Stimulated activated CD8-positive, alpha-beta memory T cell treated with anti-CD3 and anti-CD28 coated beads, Interleukin-15, amount 100 ng/mL, for 4 hours (primary cell): ENCODE results near the gene DAAM2.

Experiments used
- DNase-seq, 2 donors: peaks; one replicate each; pipeline ENCODE4 v3.0.0-alpha.2; 2020; ENCODE audit warnings: low read depth in 2 of 2

Gene DAAM2

GRCh38 chr6:39787322-39787721, 4.9 kb upstream of the DAAM2 start:
- no peak for DNase-seq

DNA sequence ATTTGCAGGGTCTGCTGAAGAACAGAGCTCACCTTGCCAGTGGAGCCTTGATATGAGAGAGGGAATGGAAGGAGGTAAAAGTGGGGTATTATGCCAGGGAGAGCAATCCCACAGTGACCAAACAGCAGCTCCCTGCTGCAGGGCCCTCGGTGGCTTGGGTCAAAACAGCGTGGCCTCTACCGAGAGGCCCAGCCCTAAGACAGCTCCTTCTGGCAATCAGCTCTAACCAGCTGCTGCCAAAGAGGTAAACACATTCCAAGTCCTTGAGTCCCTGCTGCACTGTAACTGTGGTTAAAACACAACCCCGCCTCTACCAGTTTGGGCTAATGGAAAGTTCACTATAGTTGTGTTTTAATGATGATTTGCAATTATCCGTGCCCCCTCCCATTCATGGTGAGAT, 1.4 kb upstream of the DAAM2 start:
- no peak for DNase-seq

DNA sequence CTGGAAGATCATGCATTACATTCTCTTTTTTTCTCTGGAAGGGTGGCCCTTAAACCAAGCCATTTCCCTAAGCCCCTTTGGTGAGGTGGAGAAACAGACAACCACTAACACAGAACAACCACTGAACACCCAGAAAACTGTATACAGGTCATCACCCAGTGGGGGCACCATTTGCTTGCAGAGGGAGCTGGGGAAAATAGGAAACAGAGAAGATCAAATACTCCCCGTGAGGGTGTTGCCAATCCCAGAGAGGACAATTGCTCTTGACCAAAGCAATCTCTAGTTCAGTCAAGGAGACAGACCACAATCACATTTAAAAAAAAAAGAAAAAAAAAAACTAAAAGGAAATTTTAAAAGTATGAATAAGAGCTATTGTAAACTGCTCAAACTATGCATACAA, 865 bp upstream of the DAAM2 start:
- DNase-seq = no peak

- no peak for DNase-seq
These were observed 619 bp downstream of the DAAM2 start for GRCh38 chr6:39792540-39793450.

DNA sequence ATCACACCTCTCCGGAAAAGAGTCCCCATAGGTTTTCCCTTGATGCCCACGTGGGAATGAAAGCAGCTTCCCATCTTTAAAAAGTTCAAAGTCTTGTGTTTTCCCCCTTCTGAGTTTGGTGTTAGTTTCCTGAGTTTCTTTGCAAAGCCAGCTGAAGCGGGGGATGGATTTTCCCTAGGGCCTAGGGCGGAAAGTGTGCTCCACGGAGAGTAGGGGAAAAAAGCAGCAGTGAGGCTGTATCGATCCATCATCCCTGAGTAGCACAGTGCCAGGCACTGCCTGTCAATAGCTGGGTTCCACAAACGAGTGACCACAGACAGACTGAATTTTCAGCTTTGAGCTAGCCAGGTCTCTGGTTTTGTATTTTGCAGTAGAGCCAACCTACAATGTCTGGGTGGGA, 1.3 kb downstream of the DAAM2 start:
- DNase-seq = no peak

DNA sequence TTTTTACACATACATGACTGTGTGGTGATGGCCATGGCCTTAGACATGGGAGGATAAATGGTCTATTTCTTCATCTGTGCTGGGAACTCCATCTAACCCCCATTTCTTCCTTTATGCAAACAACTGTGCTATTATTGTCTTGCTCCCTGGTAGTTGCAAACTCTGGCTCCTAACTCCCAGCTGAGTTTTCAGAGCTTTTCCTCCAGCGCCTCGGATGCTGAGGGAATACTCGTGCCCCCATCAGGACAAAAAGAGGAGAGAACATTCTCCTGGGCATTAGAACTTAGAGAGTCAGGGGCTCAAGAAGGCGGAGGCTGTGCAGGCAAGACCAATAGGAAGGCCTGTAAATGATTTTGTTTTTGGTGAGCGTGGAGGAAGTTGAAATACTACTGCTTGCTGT, 2.1 kb downstream of the DAAM2 start:
- DNase-seq = no peak

- DNase-seq = no peak
These were observed 5.6 kb downstream of the DAAM2 start for GRCh38 chr6:39797751-39798150.

DNA sequence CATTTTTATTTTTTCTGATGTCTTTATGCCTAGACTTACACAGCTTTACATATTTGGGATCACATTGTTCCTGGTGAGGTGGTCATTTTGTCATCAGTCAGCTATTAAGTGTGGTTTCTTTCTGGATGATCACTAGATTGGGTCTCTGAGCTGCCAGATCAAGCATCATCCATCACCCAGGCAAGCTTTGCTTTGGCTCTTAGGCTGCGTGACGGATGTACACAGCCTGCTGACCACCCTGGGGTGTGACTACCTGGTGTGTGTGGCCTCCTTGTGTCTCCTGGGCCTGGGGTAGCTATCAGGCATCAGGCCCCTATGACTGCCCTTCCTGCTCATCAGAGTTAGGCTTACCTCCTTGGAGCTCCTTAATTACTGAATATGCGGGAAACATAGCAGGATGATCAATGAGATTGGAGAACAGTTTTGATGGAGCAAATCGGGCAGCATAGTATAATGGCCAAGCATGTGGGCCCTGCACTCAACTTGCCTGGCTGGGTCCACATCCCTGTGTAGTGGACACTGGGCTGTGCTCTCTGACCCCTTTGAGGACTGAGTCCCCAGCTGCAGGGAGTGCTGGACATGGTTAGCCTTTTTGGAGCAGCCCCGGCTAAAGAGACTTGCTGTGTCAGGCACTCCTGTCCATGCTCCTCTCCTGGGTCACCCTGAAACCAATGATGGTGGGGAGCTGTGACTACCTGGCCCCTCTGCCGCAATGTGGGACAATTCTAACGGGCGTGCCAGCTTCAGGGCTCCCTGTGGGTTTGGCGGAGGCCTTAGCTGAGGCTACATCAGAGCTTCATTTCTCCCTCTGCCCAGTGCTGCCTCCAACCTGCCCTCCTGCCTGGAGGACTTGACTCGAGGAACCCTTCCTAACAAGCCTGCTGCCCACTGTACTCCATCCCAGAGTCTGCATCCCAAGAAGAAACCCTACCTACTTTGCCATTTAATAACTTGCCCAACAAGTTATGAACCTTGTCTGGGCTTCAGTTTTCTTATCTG, 8.2 kb downstream of the DAAM2 start:
- no peak for DNase-seq

DNA sequence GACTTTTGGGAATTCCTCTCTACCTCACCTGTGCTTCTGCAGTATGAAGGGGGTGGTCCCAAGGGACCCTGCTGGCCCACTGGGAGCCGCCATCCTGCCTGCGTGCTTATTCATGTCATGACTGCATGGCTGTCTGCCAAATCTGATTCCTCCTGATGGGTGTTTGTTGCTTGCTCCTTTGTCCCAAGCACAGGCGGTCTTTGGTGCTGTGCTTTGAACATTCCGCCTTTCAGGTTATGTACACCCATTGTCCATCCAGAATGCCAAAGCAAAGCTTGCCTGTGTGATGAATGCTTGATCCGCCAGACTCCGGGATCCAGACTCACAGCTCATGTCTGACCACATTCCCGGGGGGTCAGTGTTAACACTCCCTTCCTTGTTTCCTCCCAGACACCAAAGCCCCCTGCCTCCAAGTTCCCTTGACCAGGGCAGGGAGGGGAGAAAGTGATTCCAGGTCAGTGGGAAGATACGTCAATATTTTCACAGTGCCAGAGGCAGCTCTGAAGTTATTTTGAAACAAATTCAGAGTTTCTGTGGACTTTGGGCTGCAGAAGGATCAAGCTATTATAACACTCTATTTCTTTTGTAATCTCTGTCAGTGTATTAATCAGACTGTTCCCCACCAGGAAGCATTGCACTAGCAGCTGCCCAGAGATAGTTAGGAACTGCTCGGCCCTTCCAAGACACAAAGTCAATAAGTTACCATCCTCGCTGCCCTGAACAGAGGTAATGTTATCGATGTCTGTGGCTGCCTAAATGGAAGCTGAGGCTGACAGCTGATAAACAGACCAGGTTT, 9.5 kb downstream of the DAAM2 start:
- DNase-seq = no peak

DNA sequence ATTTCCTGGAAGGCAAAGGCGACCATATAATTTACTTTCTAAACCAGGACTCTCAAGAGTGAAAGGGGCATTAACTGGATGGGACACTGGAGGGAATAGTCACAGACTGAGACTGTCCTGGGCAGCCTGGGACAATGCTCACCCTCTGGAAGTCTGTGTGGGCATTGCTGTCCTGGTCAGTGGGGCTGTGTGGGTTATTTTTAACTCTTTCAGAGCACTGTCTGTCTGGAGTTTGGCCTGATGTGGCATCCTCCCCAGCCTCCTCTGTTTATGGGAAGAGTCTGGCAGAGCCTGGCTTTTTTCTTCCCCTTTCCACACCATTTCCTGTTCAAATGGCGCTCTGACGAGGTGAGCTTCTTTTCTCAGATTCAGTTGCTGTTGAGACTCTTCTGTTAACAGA, 11.7 kb downstream of the DAAM2 start:
- no peak for DNase-seq

DNA sequence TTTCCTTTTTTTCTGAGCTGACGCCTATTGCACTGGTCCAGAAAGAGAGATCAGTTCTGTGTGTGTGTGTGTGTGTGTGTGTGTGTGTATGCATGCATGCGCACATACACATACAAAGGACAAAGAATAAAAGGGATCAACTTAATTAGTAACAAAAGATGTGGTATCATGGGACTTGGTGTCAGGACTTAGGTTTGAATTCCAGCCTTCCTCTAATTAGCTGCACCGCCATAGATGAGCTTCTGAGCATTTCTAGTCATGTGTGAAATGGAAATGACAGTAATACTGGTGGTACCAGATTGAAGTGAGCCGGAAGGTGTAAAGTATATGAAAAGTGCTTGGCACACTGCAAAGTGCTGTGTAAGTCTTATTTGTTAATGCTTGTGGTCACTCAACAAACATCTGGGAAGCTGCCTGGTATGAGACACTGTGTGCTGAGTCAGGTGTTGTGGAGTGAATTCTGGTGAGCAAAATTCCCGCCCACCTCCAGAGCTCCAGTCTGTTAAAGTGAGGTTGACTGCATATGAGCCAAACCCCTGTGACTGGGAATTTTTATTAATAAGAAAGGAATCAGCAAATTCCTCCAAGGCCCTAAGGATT, 12.4 kb downstream of the DAAM2 start:
- DNase-seq = no peak

DNA sequence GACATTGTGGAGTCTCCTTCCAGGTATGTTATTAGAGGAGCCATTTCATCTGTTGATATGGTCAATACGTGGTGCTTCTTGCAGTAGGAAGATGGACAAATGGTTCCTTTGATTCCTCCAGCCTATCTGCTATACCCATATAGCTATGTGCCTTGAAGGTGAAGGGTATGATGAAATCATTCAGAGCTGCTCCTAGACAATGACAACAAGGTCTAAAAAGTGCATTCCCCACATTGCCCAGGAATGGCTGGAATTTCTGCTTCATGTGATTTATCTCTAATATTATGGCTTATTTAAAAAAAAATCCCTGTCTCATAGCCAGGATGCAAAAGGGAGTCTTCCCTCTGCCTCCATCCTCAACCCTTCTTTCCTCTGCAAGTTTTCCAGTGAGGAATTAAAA, 14.1 kb downstream of the DAAM2 start:
- no peak for DNase-seq

DNA sequence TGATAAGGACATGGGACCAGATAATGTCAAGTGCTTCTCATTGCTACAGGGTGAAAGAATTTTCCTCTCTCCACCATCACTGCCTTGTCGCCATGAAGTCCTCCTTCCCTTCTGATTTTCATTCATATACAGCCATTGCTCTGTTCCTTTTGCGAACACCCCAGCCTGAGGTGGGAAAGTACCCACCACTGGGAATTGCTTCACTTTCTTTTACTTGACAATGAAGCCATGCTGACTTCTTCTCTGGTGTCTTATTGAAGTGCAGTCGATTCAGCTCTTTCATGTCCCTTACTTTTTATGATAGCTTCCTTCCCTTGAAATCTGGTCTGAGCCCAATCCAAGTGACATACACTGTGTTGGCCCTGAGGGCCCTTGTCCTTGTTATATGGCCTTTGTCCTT, 16.2 kb downstream of the DAAM2 start:
- DNase-seq = no peak

DNA sequence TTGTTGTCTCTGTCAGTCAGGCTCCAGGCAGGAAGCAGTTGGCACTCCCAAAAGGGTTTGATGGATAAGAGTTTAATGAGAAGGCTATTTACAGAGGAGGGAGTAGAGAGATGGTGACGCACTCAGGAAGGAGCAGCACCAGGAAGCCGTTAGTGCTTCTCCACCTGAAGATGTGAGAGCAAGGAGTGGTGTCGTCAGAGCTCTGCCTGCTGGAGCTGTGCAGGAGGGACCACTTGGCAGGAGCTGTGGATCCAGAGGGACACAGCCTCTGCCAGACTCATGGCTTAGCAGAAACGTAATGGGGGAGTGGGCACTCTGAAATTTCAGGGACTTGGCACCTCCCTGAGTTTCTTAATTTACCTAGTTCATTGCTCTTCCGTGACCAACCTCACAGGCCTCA, 16.8 kb downstream of the DAAM2 start:
- no peak for DNase-seq

DNA sequence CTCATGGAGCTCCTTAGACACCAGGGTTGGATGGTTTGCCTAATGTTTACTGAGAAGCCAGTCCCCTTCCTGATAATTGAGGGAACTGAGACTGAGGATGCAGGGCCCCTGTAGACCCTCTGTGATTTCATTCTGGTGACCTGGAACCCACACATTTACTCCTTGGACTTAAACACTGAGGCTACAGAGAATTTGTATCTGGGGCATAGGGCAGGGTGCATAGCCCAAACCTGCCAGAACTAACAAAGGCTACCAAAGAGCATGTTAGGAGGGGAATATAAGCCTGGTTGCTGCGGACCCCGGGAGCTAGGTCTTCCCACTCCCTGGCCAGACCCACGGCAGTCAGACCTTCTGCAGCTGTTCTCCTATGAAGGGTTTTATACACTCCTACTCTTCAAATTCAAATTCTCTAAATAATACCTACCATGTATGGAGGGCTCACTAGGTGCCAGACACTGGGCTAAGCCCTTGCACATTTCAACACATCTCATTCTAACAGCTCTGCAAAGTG, 19.7 kb downstream of the DAAM2 start:
- no peak for DNase-seq

- DNase-seq = no peak
These were observed 20.3 kb downstream of the DAAM2 start for GRCh38 chr6:39812496-39812852.

- no peak for DNase-seq
These were observed 20.8 kb downstream of the DAAM2 start for GRCh38 chr6:39812853-39813533.

GRCh38 chr6:39814236-39814635, 22.1 kb downstream of the DAAM2 start:
- DNase-seq = no peak

DNA sequence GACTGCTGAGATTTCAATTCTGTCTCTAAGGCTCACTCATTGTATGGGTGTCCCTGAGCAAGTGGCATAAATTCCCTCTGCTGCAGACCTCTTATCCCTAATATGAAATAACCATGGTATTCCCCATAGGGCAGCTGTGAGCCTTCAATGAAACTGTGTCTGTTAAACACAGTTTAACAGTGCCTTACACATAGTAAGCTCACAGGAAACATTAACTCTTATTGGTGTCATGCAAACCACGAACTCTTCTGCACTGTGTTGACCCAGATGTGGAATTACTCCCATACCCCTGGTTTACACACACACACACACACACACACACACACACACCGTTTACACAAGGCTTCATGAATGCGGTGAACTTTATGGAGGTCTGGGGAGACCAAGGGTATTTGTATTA, 23.2 kb downstream of the DAAM2 start:
- DNase-seq = no peak

GRCh38 chr6:39816747-39817146, 24.6 kb downstream of the DAAM2 start:
- DNase-seq = no peak

- no peak for DNase-seq
These were observed 26.5 kb downstream of the DAAM2 start for GRCh38 chr6:39818695-39819094.
